Lung (tissue), 12 donors: ENCODE data around the gene HSF5. TPM values are rescaled to one million over a fixed set of nuclear protein-coding genes. Genes with fewer than 3 reads are reported as not detected.
A peak's percentile ranks its signal among the peaks of the same experiment; 100 is the strongest.

Experiments
- ATAC-seq: fragments of 200-7000 bp; cut with Tn5 transposase; one replicate; pipeline ENCODE4 v1.9.1; 2020; ENCODE audit warnings: moderate number of reproducible peaks; ENCODE audit not compliant: insufficient read depth, low FRiP score
- DNase-seq, 3 donors: peaks; one replicate each; pipeline ENCODE4 v3.0.0-alpha.2; 2013 to 2017
- H3K27ac ChIP-seq, 2 donors: one replicate each; pipeline ENCODE4 v1.5.1; 2013; ENCODE audit warnings: mild to moderate bottlenecking in 2 of 2, moderate library complexity in 2 of 2, control low read depth in 1 of 2, inconsistent platforms in 1 of 2, low read depth in 1 of 2, low read length in 1 of 2
- H3K27me3 ChIP-seq, 3 donors: one replicate each; pipeline ENCODE4 v1.5.1; 2013; ENCODE audit warnings: low read length in 2 of 3; ENCODE audit not compliant: control insufficient read depth in 3 of 3, insufficient read depth in 3 of 3
- H3K36me3 ChIP-seq, 4 donors: one replicate each; pipeline ENCODE4 v1.5.1; 2013; ENCODE audit warnings: low read length in 4 of 4, mild to moderate bottlenecking in 1 of 4, moderate library complexity in 1 of 4; ENCODE audit not compliant: control insufficient read depth in 4 of 4, insufficient read depth in 4 of 4
- H3K4me1 ChIP-seq, 5 donors: one replicate each; pipeline ENCODE4 v1.5.1; 2013; ENCODE audit warnings: low read length in 5 of 5, mild to moderate bottlenecking in 2 of 5, moderate library complexity in 1 of 5; ENCODE audit not compliant: control insufficient read depth in 5 of 5, insufficient read depth in 5 of 5
- H3K4me3 ChIP-seq: one replicate; pipeline ENCODE4 v1.5.1; 2013; ENCODE audit warnings: mild to moderate bottlenecking, control low read depth, moderate library complexity
- H3K9ac ChIP-seq, 2 donors: one replicate each; pipeline ENCODE4 v1.5.1; 2013; ENCODE audit warnings: low read length in 2 of 2, control low read depth in 1 of 2; ENCODE audit not compliant: insufficient read depth in 1 of 2
- H3K9me3 ChIP-seq, 4 donors: one replicate each; pipeline ENCODE4 v1.5.1; 2013; ENCODE audit warnings: low read length in 3 of 4, mild to moderate bottlenecking in 1 of 4, moderate library complexity in 1 of 4; ENCODE audit not compliant: control insufficient read depth in 4 of 4, insufficient read depth in 3 of 4
- CTCF ChIP-seq: IDR thresholded peaks from 2 replicates; pipeline ENCODE4 v1.5.1; 2012; ENCODE audit warnings: mild to moderate bottlenecking; ENCODE audit errors: control extremely low read depth, extremely low read depth
- WGBS, 2 donors: extraction: QIAGEN DNeasy Blood & Tissue Kit; methylation state at CpG; one replicate each; pipeline ENCODE4 v1.1.7; 2013; 5-methylcytosine and 5-hydroxymethylcytosine counted together
- polyA plus RNA-seq, 2 donors: library from polyadenylated mRNA; stranded (reverse); fragments of 200-250 nt; gene quantifications; one replicate each; pipeline ENCODE4 v1.2.1, GENCODE V29; 2013
- total RNA-seq, 2 donors: library from RNA; depleted of rRNA in 1 of 2; stranded (reverse); fragments of >200 nt in 1 of 2; gene quantifications; one replicate each; pipeline ENCODE4 v1.2.1, GENCODE V29; 2014 to 2021
- donor health status: control.
- donor health status: control.
- donor health status: Bipolar disorder and iron deficiency.
- donor health status: healthy.
- donor health status: DM: yes; HTN: yes; CAD: no.

Gene HSF5
- total and polyA plus RNA-seq, 4 donors, result 0.02 to 0.17 (median 0.08) TPM

GRCh38 chr17:58394534-58395223, 93.5 kb downstream of the HSF5 start:
- no peaks in the 10 kb centered on the region for H3K27me3 ChIP-seq
- H3K36me3 ChIP-seq, result no peaks in the 10 kb centered on the region
- DNase-seq (no peak), ATAC-seq (no peak)
- no peaks in the 10 kb centered on the region for H3K9me3 ChIP-seq
- no peak for TF ChIP-seq CTCF
- 85 to 89% methylated on average over 3 of the region's 3 CpGs for WGBS, 2 donors
- H3K9ac ChIP-seq, result no peak overlapping the region
- no peak overlapping the region for H3K27ac ChIP-seq
- H3K4me3 ChIP-seq, result no peak overlapping the region
- H3K4me1 ChIP-seq, result peaks cover 0 to 37% (median 15%) of the 10 kb centered on the region in 5 donors

GRCh38 chr17:58391302-58391984, 96.8 kb downstream of the HSF5 start:
- ATAC-seq (peak; percentile 43), DNase-seq (peak; percentile 95 to 97 (median 96))
- 30 to 59% methylated on average over 10 of the region's 10 CpGs for WGBS, 2 donors
- Histone ChIP-seq H3K27me3 (no peaks in the 10 kb centered on the region), H3K9ac (no peak overlapping the region), H3K9me3 (no peaks in the 10 kb centered on the region), H3K27ac (peak overlapping the region in 1 of 2 donors; percentile 75), H3K36me3 (no peaks in the 10 kb centered on the region), H3K4me1 (peaks cover 0 to 58% (median 21%) of the 10 kb centered on the region in 5 donors), H3K4me3 (no peak overlapping the region)
- no peak for TF ChIP-seq CTCF

GRCh38 chr17:58390884-58391283, 97.3 kb downstream of the HSF5 start:
- Histone ChIP-seq H3K27ac (peak overlapping the region in 1 of 2 donors; percentile 60), H3K4me3 (no peak overlapping the region), H3K27me3 (no peaks in the 10 kb centered on the region), H3K36me3 (no peaks in the 10 kb centered on the region), H3K4me1 (peaks cover 0 to 54% (median 21%) of the 10 kb centered on the region in 5 donors), H3K9me3 (no peaks in the 10 kb centered on the region), H3K9ac (no peak overlapping the region)
- no peak for DNase-seq
- TF ChIP-seq CTCF, result no peak
- ATAC-seq, result no peak
- WGBS, 2 donors, result 65 to 88% methylated on average over 2 of the region's 2 CpGs
